ENCODE measurements around the gene KRT2.

Gene KRT2

DNA sequence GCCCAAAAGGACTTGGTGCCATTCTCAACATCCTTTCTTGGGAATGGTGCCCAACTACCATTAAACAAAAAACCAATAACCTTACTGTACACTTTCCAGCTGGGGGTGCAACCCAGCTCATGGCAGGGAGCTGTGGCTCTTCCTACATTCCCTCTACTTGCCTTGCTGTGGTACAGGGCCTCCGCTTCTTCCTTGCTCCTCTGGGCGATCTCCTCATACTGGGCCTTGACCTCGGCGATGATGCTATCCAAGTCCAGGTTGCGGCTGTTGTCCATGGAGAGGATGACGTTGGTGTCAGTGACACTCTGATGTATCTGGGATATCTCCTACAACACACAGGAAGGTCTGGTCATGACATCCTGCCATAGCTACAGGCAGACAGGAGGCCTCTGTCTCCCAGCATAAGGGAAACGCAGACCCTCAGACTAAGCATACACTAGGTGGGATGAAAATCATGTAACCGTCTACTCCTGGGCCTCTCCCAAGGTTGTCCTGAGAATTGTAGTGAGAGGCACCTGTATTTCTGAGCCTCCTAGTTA lies 3.9 kb downstream of the KRT2 start:
- in situ Hi-C loops (cut with MboI; ENCODE audit: low pct_unique_long_range_greater_than_20kb, low sequenced_read_pairs), result no loop called here
- no peak for DNase-seq

DNA sequence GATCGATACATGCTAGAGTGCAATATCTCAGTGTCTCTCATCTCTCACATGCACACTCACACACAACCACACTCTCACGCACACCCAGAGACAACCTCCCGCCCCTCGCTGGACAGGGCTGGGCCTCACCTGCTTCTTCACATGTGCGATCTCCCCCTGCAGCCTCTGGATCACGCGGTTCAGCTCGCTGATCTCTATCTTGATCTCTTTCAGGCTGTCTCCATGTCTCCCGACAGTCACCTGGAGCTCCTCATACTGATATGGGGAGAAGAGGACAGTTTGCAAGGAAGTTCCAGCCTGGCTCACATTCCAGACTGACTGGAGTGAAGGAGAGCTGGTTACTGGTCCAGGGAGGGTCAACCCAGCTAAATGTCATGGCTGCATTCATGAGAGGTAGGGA lies 4.4 kb downstream of the KRT2 start:
- in situ Hi-C loops (cut with MboI; ENCODE audit: low pct_unique_long_range_greater_than_20kb, low sequenced_read_pairs), result no loop called here
- no peak for DNase-seq

DNA sequence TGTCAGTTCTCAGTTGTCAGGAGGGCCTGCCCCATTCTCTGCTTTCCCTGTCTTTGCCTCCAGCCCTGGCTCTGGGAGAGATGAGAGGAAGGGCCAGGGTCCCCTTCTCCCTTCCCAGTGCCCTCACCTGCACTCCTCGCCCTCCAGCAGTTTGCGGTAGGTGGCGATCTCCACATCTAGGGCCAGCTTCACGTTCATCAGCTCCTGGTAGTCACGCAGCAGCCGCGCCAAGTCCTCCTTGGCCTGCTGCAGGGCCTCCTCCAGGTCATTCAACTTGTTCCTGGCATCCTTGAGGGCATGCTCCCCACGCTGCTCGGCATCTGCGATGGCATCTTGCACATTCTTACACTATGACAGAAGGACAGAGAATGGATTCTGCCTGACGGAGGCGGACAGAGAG lies 5.4 kb downstream of the KRT2 start:
- no peak for DNase-seq
- in situ Hi-C loops (cut with MboI; ENCODE audit: low pct_unique_long_range_greater_than_20kb, low sequenced_read_pairs), result no loop called here

DNA sequence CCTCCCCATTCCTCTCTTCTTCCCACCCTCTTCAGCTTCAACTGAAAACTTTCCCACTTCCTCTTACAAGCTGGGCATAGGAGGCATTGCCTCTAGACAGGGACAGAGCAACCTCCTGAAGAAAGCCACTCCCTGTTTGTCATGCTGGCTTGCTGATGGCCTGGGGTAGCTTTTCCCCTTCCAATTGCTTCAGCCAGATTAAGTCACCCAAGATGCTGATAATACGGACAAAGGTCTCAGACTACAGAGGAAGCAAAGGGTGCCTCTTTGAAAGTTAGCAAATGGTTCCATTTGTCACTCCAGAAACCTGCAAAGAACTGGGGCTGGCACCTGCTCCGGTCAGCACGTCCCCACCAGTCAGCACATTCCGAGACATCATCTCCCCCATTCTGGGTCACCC lies 6.0 kb downstream of the KRT2 start:
- no peak for DNase-seq
- in situ Hi-C loops (cut with MboI; ENCODE audit: low pct_unique_long_range_greater_than_20kb, low sequenced_read_pairs), result no loop called here

DNA sequence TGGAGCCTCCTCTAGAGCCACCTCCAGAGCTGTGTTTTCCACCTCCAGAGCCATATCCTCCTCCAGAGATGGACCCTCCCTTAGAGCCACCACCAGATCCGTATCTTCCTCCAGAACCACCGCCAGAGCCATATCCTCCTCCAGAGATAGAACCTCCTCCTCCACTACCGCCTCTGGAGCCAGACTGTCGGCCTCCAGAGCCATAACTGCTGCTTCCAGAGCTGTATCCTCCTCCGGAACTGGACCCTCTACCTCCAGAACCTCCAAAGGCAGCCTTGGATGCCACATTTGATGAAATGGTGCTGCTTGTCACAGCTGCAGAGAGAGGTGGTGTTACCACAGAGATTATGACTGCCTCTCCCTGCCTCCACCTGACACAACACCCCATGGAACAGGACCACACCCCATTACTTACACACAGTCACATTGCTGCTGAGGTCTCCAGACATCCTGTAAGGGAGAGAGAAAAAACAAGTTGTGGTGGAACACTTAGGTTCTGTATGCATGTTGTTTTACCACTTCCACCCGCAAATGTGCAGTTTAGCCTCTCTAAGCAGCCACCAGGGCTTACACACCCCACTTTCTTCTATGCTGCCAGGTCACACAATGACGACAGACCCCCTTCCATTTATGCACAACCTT lies 6.8 kb downstream of the KRT2 start:
- DNase-seq, result no peak
- in situ Hi-C loops (cut with MboI; ENCODE audit: low pct_unique_long_range_greater_than_20kb, low sequenced_read_pairs), result no loop called here

DNA sequence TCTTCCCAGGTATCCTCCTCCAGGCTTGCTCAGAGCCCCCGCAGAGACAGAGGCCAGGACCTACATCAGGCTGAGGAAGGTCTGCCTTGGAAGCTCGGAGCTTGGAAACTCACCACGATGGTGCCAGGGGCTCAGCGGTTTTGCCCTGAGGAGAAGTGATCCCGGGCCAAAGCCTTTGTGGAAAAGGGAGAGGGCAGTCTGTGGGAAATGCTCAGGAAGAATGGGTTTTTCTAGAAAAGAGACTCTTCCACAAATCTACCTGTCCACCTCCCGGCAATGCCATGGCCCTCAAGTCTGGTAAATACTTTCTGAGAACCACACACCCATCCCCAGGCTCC lies 8.0 kb downstream of the KRT2 start:
- DNase-seq, result no peak
- in situ Hi-C loops (cut with MboI; ENCODE audit: low pct_unique_long_range_greater_than_20kb, low sequenced_read_pairs), result no loop called here

DNA sequence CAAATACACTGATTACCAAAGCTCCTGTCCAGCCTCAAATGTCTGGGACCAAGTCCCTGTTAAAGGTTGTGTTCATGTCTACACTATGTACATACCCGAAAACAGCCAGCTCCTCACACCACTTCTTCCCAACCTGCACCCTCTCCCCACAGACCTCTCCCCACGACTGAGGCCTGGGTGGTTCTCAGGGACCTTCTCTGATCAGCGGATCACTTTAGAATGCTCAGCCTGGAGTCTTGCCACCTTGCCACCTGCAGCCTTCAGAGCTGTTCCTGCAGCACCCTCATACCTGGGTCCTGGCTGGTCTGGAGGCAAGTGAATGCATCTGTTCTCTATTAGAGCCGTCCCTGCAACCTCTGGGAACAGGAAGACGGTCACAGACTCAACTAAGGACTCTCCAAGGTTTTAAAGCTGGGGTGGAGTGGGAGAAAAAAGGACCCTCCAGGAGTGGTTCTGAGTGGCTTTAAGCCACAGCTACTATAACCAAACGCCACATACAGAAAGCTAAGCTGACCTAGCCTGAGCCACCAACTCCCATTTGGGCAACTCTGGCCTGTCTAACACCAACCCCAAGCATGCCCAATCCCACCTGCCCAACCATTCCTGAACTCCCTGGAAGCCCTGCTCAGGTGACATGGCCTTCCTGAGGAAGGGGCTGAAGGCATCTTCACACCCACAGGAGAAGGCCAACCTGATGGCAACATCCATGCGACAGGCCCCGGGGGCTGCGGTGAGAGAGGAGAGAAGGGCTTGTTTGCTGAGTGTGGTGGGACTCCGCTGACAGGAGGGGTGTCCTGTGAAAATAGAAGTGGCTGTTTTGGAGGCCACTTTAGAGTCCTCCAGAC lies 8.6 kb downstream of the KRT2 start:
- in situ Hi-C loops (cut with MboI; ENCODE audit: low pct_unique_long_range_greater_than_20kb, low sequenced_read_pairs), result no loop called here
- no peak for DNase-seq

DNA sequence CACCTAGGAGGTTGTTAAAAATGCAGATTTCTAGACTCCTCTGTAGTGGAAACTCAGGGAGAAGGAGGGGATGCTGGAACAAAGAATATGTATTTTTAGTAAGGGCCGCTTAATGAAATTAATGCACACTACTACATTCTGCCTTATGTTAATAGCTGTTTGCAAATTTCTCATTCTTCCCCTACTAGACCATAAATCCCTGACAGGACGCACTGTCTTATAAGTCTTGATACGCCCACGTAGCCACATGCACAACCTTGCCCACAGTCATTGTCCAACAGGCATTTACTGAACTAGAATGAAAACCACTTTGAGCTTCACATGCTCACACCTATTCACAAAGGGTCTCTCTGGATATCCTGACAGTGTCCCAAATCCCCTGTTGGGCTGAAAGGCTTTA lies 10.5 kb downstream of the KRT2 start:
- no peak for DNase-seq
- in situ Hi-C loops (cut with MboI; ENCODE audit: low pct_unique_long_range_greater_than_20kb, low sequenced_read_pairs), result no loop called here

DNA sequence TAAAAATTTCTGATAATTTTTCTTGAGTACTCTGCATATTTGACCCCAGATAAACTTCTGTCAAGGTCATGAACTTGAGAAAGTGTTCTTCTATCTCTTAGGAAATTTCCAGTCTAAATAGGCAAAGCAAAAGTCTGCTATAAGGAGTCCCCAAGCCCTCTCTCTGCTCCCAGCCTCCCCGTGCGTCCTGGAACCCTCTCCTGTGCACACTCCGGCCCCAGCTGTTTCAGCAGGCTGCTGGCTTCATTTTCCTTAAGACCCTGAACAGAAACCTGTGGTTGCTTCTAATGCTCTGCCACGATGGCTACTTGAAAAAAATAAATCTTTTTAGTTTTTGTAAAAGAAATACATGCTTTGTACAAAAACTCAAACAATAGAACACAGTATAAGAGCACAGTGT lies 14.7 kb downstream of the KRT2 start:
- in situ Hi-C loops (cut with MboI; ENCODE audit: low pct_unique_long_range_greater_than_20kb, low sequenced_read_pairs), result no loop called here
- no peak for DNase-seq

DNA sequence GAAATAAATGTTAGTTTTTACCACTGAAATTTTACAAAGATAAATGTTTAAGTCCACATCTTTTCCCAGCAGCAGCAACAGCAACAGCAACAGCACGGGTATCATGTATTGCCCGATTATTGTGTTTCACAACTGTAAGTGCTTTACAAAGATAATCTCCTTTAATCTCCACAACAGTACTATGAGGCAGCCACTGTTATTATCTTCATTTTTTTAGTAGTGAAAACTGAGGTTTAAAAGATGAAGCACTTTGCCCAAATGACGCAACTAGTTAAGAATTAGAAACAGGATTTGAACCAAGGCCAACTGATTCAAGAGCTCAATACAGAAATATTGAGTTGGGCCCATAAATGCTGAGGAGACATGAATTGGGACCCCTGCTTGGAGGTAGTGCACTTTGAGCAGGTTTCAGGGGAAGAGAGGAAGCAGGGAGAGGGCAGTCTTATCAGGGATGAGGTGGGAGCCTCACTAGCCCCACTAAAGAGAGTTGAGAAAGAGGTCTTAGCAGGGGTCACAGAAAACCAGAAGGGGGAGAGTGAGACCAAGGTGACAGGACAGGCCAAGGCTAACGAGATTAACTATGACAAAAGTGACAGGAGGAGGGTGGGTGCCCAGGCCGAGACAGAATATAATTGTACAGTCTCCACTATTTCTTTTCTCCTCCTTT lies 15.3 kb downstream of the KRT2 start:
- in situ Hi-C loops (cut with MboI; ENCODE audit: low pct_unique_long_range_greater_than_20kb, low sequenced_read_pairs), result no loop called here

DNA sequence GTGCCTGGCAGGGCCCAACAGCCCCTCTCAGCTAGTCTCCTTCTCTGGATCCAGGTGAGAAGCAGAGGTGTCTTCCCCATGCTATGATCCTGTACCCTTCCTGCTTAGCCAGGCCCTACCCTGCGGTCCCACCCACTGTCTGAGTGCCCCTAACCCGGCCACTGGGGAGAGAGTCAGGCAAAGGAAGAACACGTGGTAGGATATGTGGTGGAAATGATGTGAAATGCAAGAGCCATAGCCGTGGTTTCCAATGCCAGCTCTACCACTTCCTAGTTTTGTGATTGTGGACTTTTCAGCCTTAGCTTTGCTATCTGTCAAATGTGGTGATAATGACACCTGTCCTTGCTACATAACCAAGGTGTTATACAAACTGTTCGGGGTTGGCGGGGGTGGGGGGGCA lies 15.8 kb downstream of the KRT2 start:
- DNase-seq, result no peak

More for the DNA sequence above, 15.3 kb downstream of the KRT2 start:
- no peak for DNase-seq

DNA sequence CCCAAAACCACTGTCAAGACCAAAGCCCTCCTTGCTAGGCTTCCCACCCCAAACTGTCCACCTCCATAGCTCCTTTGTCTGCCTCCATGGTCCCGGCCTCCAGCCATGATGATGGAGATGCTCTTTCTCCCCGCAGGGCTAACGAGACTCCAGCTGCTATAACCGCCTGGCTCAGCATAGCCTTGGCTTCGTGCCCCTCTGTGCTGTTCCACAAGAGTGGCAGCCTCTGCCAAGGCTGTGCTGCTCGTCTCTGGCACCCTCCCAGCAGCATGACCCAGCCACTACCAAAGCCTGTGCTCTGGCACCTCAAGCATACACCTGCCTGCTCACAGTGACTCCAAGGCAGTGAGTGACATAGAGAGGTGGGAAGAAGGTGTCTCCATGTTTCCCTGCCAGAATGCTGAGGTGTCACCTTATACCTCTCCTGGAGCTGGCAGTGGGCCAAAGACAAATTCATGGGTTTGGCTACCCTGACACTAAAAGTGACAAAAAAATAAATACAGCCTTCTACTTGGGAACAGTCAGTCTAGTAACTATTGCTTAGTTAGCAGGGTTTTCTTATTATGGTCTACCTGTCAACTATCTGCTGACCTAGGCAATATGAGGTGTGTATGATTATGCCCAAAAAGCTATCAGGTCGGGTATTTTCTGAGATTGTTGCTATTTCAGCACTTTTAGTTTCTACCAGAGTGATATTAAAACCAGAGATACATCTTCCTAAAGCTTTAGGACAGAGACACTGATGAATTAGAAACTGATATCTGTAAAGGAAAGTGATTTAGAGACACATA lies 17.6 kb downstream of the KRT2 start:
- no peak for DNase-seq
- in situ Hi-C loops (cut with MboI; ENCODE audit: low pct_unique_long_range_greater_than_20kb, low sequenced_read_pairs), result no loop called here

More for the DNA sequence above, 15.8 kb downstream of the KRT2 start:
- in situ Hi-C loops (cut with MboI; ENCODE audit: low pct_unique_long_range_greater_than_20kb, low sequenced_read_pairs), result no loop called here

DNA sequence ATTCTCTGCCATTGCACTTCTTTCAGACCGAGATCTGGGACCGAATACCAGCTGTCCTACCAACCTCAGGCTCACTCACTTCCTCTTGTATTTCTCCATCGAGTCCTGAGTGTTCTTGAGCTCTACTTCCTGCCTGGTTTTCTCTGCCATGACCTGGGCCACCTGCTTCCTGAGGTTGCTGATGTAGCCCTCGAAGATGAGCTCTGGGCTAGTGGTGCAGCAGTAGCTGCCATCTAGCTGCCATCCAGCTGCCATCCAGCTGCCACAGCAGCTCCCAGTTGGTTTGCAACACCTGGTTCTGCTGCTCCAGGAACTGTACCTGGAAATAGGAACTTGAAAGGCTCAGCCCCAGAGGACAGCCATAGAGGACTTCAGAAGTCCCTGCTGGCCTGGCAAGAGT lies 18.6 kb downstream of the KRT2 start:
- in situ Hi-C loops (cut with MboI; ENCODE audit: low pct_unique_long_range_greater_than_20kb, low sequenced_read_pairs), result no loop called here
- peak; percentile 60 for DNase-seq

DNA sequence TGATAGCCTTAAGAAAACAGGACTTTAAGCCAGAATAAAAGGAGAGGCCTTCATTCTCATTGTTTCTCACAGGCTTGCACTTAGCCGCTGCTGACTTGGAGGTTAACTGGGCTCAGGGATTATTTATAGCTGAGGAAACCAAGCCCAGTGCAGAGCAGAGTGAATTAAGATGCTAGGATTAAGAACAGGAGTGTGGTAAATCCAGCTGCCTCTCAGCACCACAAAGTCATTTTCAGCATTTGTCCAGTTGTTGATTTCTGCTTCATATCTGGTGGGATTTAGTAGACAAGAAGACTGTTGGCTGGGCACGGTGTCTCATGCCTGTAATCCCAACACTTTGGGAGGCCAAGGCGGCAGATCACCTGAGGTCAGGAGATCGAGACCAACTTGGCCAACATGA lies 19.4 kb downstream of the KRT2 start:
- in situ Hi-C loops (cut with MboI; ENCODE audit: low pct_unique_long_range_greater_than_20kb, low sequenced_read_pairs), result no loop called here
- no peak for DNase-seq

DNA sequence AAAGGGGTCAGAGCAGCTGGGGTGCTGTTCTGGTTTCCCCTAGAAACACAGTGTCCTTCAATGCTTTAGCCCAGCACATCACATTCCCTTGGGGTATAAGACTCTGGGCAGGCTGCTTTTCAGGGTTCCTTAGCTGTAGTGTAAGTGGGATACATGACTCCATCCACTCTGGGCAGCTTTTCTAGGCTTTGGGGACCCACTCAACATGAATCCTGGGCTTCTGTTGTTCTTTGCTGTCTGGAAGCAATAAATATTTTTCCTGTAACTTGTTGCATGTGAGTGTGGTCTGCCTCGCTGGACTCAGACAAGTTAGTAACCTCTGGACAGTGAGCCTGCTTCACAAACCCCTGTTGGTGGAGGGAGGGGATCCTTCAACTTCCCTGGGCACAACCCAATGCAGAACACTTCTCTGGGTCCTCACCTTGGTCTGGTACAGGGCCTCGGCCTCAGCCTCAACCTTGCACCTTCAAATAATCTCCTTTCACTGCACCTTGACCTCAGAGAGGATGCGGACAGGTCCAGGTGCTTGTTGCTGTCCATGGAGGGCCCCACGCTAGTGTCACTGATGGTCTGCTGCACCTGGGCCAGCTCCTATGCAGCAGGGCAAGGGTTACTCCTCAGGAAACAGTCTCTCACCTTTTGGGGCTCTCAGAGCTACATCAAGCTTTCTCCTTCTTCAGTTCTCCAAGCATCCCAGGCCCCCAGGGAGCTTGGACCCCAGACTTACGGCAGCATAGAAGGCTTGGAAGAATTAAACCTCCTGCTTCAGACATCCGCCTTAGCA lies 20.1 kb downstream of the KRT2 start:
- DNase-seq, result no peak
- in situ Hi-C loops (cut with MboI; ENCODE audit: low pct_unique_long_range_greater_than_20kb, low sequenced_read_pairs), result no loop called here

DNA sequence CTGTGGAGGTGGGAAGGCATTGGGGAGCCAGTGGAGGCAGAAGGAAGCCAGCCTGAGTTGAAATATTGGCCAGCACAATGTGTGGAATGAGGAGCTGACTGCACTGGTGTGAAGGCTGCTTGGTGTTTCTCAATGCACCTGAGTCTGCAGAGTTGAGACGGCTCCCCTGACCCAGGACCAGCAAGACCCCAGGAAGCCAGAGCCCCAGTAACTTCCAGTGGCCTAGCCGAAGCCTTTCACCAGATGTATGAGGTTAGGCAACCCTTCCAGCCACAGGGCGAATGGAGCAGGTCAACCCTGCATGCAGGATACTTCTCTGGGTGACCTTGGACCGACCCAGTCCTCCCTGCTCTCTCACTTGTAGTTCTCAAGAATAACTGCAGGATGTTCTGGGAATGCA lies 20.7 kb downstream of the KRT2 start:
- no peak for DNase-seq
- in situ Hi-C loops (cut with MboI; ENCODE audit: low pct_unique_long_range_greater_than_20kb, low sequenced_read_pairs), result no loop called here

DNA sequence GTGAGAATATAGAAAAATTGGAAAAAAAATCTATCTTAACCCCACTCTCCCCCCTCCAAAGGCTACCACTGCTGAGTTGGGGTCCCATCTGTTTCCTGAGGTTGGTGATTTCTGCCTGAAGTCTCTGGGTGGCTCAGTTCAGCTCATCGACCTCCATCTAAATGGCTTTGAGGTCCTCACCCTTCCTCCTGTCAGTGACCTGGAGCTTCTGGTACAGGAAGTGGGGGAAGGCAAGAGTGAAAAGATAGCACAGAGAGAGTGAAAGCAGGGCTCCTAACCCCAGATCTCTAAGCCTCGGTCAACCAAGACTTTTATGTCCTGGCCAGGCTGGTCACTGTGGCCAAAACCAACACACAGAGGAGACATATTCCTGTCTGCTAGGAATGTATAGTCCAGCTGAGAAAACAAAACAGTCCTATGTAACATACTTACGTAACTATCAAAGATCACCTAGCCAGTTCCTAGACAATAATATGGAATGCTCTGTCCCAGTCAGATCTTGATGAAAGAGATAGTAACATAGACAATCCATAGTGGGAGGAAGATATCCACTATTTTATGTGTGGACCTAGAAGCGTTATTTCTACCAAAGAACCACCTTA lies 21.3 kb downstream of the KRT2 start:
- in situ Hi-C loops (cut with MboI; ENCODE audit: low pct_unique_long_range_greater_than_20kb, low sequenced_read_pairs), result no loop called here
- DNase-seq, result no peak

DNA sequence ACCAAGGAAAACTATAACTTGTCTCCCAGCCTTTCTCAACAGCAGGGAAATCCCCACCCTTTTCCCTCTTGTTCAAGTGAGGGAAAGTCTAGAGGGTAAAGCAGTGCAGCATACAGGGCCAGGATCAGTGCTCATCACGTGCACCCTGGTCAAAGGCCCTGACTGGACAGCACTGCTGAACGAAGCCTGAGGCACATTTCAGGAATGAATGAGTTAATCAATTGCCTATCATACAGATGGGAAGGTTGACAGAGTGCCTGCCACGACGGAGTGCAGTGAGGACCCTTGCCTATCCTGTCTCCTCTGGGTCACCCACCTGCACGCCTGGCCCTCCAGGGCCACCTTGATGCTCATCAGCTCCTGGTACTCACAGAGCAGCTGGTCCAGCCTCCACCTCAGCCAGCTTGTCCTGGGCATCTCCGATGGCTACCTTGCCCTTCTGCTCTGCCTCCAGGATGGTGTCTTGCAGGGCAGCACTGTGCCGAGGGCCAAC lies 22.0 kb downstream of the KRT2 start:
- in situ Hi-C loops (cut with MboI; ENCODE audit: low pct_unique_long_range_greater_than_20kb, low sequenced_read_pairs), result no loop called here

More for the DNA sequence above, 22.0 kb downstream of the KRT2 start:
- no peak for DNase-seq
